ENCODE measurements around the gene ST8SIA5.

DNA sequence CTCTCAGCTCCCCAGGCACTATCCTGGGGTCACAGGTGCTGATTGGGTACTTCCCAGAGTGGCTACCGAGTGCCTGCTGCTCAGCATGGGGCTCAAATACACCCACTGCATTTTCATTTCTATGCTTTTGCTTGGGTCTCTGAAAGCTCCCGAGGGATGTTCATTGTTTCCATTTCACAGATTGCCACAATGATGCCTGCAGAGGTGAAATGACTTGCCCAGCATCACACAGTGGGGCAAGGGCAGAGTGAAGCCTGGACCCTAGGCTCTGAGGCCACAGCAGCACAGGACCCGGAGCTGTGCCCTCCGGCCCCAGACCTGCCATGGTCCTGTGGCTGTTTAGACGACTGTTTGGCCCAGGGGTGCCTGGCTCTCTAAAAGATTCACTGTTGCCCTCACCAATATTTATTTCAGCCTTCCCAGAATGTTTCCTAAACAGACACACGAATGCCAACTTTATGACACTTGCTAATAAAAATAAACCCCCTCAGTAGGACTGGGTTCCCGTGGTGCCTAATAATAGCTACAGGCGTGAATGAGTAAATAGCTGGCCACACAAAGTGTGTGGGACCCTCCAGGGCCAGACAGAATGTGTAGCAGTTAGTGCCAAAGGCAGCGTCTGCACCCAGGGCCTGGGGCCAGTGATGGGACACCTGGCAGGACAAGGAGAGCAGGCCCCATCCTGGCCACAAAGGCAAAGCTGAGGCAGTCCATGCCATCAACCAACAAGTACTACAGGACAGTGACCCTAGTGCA lies 11.5 kb upstream of the ST8SIA5 start:
- TF ChIP-seq, protein P1, sequence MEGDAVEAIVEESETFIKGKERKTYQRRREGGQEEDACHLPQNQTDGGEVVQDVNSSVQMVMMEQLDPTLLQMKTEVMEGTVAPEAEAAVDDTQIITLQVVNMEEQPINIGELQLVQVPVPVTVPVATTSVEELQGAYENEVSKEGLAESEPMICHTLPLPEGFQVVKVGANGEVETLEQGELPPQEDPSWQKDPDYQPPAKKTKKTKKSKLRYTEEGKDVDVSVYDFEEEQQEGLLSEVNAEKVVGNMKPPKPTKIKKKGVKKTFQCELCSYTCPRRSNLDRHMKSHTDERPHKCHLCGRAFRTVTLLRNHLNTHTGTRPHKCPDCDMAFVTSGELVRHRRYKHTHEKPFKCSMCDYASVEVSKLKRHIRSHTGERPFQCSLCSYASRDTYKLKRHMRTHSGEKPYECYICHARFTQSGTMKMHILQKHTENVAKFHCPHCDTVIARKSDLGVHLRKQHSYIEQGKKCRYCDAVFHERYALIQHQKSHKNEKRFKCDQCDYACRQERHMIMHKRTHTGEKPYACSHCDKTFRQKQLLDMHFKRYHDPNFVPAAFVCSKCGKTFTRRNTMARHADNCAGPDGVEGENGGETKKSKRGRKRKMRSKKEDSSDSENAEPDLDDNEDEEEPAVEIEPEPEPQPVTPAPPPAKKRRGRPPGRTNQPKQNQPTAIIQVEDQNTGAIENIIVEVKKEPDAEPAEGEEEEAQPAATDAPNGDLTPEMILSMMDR (IDR thresholded peaks at IDR 0.05; ENCODE audit: borderline replicate concordance, extremely low read depth, low read length, poor library complexity, severe bottlenecking): no peak
- TF ChIP-seq EZH2 (IDR thresholded peaks at IDR 0.05; ENCODE audit: borderline replicate concordance, low read depth, low read length, severe bottlenecking): no peak
